DND-41 (cell line): Measurements from ENCODE around the gene PRODH.

Source experiments
- CTCF ChIP-seq: IDR thresholded peaks from 2 replicates; pipeline ENCODE4 v1.5.1; 2012; ENCODE audit warnings: borderline replicate concordance, low read length, moderate library complexity, mild to moderate bottlenecking; ENCODE audit not compliant: poor library complexity, severe bottlenecking; ENCODE audit errors: extremely low read depth
- EZH2 ChIP-seq: IDR thresholded peaks from 3 replicates; pipeline ENCODE4 v1.6.1; 2012; ENCODE audit warnings: borderline replicate concordance, low read depth, mild to moderate bottlenecking, moderate library complexity, low read length, inconsistent platforms; ENCODE audit not compliant: severe bottlenecking

GRCh38 chr22:18962308-18962635 lies 26.2 kb upstream of the PRODH start:
- TF ChIP-seq CTCF (no peak), EZH2 (no peak)
